NK-92 treated with Interleukin-12 subunit alpha and Interleukin-12 subunit beta, amount 100 ng/mL, for 24 hours (cell line): ENCODE data around the gene SLC4A4.
"Not testable (repeated sequence)": the region's sequence is repeated elsewhere in the genome, so short reads cannot be mapped to it uniquely, and the experiment has no call there.

Experiments
- DNase-seq: peaks from one replicate; lab custom pipeline; 2025; lab: John Stamatoyannopoulos, UW

Gene SLC4A4

DNA sequence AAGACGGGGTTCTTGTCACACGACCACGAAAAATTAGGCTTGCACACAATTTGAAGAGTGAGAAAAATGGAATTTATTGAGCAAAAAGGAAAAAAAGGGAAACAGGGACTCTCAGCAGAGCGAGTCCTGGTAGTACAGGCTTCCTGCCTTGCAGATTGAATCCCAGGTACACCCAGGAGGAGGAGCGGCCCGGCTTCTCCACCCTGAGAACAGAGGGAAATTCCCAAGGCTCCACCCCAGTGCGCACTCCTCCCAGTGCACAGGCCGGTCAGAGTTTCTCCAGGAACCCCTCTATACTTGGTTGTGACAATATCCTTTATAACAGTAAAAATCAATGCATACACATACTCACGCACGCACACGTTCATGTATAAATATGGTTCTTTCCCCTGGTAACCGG lies 22.0 kb downstream of the SLC4A4 start:
- no peak for DNase-seq

DNA sequence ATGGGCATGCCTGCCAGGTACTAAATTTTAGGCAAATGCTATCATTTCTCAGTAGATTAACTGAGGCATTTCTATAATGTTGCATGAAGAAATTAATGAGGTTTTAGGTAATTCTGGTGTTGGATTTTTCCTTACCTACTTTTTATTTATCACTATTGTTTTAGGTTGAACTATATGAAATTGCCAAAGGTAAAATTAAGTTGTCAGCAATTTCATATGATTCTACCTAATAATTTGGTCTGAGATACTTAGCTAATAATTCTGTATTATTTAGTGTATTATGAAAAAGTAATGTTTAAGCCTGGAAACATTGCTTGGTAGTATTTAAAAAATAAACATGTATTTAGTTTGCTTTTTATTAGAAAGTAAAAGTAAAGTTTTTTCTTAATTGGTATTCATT lies 22.7 kb downstream of the SLC4A4 start:
- DNase-seq = no peak

DNA sequence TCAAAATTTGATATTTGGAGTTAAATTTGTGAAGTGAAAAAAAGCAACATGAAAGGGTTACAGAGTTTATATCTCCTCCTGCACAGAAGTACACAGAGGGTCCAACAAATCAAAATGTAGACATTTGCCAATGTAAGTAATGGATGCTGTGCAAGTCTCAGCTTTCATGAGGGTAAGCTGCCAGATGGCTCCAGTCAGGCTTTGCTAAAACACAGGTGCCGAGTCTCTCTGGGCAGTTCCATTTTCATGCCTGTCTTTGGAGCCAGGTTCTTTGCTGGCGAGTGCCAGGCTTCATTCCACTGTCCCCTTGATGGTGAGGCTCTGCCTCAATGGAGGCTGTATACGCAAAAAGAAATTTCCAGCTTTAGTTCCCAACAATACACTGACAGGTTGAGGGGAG lies 27.9 kb downstream of the SLC4A4 start:
- DNase-seq = no peak

DNA sequence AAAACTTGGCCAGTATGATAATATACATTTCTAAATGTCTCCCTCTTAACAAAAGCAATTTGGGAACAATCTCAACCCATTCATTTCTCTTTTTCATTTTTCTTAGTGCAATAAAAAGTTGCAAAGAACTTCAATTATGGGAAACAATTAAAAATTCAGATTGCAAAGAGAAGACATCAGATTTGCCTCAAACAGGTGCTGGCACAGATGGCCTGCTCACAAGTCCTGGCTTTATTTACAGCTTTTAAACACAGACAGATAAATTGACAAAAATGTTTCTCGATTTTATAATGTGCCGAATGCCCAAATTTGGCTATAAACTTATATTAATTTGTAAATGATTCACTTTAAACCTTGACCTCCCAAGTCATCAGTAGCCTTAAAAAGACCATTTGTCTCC lies 28.7 kb downstream of the SLC4A4 start:
- no peak for DNase-seq

DNA sequence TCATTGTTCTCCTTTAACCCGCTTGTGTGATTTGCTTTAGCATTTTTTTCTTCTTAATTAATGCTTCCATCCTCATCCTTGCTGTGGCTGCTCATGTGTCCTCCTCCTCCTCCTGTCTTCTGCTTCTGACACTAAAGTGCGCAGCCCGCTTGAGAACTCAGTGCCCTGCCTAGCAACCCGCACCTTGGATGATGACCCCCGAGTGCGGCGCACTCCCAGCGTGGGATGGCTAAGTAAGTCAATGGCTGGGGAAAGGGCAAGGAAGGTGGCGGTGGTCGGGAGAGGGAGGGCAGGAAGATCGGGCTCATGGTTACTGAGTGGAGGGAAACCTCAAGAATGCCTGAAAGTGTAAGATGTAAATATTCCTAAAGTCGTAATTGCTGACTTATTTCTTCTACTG lies 30.1 kb downstream of the SLC4A4 start:
- DNase-seq = no peak

DNA sequence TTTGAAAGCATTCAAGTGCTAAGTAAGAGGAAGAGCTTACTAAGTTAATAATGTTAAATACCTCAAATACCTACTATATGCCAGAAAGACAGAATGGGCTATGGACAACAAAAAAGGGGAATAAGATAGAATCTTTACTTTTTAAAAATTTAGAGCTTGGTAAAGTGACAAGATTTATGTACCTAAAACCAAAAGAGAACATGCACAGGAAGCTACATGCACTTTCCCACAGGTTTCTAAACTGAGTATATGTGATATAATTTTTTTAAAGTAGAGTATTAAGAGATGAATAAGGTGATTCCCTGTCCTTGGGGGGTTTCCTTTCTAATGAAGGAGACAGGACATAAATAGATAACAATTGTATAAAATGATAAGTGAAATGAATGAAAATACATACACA lies 30.7 kb downstream of the SLC4A4 start:
- no peak for DNase-seq

DNA sequence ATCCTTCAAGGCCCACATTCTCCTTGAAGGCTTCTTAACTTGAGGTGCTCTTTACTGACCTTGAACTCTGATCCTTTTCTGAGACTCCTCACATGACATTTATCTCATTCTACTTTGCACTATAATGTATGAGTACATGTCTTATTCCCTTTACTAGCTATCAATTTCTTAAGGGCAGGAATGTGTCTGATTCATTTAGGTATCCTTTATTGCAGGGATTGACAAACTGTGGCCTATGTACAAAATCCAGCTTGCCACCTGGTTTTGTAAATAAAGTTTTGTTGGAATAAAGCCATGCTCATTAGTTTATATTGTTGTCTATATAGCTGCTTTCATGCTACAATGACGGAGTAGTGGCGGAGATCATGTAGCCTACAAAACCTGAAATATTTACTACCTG lies 36.7 kb downstream of the SLC4A4 start:
- DNase-seq = no peak

DNA sequence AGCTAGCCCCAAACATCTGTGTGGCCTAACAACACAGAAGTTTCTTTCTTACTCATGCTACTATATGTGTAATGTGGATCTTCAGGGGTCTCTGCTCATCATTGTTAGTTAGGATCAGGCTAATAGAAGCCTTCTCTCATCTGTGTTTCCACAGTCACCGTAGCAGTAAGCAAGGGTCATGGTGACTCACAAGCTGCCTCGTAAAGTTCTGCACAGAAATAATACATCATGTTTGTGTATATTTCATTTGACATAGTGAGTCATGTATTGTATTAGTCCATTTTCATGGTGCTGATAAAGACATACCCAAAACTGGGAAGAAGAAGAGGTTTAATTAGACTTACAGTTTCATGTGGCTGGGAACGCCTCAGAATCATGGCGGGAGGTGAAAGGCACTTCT lies 38.7 kb downstream of the SLC4A4 start:
- DNase-seq = no peak

DNA sequence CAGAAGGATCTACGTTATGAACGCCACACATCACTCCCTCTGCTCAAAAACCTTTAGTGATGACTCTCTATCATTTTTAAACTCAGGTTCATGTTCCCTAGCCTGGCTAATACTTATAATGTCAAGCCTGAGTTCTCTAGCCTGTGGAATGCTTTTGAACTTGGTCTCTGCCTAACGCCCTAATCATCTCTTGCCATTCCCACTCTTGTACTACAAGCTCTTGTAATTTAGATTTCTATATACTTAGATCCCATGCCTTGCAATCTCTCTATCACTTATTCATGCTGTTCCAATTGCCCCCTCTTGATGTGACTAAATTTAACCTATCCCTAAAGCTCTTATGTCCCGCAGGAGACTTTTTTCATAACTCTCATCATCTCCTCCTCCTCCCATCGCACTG lies 40.3 kb downstream of the SLC4A4 start:
- DNase-seq = no peak

DNA sequence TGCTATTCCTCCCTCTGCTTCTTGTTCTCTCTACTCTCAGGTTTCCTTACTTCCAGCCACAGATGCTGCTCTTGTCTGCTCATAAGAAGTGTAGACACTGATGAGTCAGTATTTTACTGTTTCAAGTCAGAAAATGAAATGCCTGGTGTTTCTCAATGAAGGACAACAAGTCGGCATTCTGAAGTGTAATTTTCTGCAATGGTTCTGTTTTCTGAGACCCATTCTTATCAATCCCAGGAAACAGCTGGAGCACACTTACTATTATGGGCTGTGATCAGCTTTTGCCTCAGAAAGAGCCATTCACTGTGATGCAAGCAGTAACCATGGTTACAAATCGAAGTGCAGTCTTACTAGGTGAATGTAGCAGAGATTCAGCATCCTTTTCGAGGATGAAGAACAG lies 42.0 kb downstream of the SLC4A4 start:
- no peak for DNase-seq

DNA sequence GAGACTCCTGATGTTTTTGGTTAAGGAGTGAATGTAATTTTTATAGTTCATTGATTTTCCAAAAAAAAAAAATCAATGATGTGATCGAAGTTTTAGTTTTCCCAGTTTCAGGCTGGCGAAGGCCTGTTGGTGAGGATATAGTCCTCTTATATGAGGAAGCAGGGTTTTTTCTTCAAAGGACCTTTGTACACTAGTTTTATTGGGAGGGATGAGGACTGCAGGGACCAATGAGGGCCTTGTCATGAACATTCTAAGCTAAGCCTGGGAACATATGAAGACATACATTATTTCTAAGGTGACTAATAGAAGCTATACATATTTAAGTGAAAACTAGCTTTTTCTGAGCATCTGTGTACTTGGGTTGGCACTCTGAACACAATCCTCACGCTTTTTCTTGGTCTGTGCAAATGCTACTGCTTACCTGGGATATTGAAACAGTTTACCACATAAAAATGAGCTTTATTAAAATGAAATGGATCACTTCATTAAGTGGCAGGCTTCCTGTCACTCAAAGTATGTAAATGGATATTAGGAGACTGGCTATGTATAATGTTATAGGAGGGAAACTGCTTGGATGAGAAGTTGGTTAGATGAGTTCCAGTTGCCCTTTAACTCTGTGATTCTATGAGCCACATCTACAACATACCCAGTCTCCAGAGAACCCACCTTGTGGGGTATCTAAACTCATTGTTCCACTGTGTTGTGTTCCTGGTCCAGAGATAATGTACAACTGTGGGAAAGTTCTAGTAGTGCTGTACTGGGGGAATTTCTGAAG lies 43.5 kb downstream of the SLC4A4 start:
- DNase-seq = no peak

DNA sequence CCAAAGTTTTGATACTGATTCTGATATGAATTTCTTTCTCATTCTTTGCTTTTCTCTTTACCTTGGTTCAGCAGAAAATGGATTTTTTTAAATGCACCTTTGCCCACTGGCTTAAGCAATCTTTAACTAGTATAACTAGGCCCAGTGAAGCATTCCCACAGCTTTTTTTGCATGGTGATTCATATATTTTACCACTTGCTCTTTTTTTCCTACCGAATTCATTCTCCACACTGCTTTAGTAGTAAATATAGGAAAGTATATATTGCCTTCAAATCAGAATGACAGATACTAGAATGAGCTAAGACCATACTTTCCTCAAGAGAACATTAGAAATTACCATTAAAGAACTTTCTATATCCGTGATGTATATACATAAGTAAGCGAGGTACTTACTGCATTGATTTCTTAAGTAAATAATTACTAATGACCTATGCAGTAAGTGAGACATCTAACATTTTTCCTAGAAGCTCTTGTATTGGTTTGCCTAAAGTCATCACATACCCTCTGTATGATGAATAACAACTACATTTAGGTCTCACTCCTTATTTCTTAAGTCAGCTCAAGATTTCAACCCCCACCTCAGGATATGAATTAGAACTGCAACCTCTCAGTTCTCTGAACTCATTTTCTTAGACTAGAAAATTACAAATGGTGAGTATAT lies 44.2 kb downstream of the SLC4A4 start:
- DNase-seq = no peak

DNA sequence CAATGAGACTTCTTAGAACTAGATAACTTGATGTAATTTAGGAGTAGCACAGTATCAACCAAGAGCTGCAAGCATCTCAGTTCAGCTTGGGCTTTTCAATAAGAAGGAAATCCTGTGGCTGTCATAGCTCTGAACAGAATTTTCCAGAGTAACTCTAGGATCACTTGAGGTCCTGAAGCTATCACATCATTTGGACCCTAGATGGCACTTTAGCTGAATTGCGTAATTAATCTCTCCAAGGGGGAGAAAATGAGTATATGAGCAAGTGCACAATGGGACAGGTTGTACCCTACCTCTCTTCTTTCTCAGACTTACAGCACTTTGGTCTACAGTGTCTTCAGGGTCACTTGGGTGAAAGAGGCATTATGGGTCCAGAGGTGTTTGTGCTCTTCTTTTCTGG lies 45.2 kb downstream of the SLC4A4 start:
- DNase-seq = no peak

DNA sequence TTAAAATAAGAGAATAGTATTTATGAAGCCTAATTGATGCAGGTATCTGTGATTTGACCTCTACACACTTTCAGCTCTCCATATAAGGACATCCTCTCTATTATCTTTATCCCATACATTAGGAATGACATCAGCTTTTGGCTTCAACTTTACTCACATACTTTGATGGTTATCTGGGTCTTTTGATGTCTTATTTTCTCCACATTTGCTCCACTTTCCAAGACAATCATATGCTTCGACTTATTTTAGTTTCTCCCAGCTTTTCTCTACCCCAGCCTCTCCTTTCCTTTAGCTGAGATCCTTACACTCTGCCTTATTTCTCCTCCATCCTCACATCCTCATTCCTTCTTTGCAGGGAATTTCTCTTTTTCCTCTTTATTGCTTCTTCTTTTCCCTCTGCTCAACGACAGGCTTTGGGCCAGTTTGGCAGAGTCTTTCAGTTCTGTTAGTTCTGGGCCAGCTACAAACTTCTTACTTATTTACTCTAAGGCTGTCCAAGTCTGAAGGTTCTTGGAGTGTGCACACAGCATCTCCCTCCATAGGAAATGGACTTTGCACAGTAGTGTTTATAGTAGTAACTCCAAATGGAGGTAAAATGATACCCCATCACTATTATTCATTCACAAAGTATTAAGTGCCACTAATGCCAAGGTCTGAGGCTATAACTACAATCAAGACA lies 50.5 kb downstream of the SLC4A4 start:
- no peak for DNase-seq

DNA sequence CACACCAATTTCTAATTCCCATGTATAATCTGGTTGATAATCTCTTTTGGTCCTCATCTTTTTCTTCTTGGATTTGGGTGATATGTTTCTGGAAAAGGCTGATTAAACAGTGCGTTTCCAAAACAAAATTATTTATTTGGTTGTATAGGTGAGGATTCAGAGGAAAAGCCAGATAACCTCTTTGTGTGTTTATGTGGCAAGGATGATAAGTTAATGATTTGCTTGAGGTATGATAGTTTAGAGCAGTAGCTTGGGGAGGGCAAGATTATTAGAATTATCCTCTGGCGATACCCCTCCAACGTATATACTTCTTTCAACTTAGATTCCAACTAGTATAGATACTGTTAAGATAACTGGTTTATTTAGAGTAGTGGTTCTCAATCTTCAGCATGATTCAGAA lies 53.3 kb downstream of the SLC4A4 start:
- DNase-seq = no peak

DNA sequence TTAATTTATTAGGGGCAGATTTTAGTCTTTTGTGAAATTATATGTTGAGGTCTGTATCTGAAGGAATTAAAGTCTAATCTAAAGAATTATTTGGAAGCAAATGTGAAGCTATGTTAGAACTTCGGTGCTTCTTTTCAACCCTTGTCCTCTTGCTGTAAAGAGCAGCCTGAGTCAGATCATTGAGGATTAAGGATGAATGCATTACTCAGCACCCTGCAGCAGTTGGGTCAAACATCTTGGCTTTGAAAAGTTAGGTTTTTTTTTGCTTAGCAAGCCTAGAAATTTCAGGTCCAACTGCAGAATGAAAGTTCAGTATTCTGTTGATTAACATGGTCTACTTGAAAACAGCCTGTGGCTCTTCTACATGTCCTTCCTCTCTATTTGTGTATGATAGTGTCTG lies 57.6 kb downstream of the SLC4A4 start:
- no peak for DNase-seq

DNA sequence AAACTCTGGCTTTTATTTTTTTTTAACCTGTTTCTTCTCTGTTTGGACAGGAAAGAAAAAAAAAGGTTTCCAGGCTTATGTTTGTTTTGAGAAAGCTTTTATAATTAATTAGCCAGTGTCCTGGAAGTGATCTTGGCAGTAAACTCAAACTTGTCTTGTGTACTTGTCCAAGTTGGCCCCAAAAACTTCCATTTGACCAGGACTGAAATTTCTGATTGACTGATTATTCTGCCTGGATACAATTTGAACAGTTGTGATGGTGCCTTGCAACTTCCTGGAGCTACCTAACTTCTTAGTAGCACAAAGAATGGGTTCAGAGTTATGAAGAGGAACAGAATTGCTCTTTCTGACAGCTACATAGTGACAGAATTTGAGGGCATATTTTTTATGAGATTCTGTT lies 62.0 kb downstream of the SLC4A4 start:
- no peak for DNase-seq

DNA sequence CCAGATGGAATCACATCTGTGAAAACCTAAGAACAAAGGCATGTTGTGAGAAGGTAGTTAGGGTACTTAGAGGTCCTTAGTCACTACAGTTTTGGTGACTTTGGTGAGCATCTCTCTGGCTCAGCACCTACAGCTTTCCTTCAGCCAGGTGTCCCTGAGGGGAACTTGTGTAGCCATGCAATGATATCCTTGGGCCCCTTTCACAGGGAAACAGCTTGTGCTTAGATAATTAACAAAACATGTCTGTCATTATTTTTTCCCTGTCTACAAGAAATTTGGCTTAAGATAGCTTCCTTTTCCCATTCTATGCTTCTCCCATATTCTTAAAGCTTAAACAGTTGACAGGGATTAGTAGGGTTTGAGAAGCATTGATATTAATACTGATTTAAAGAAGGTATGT lies 63.8 kb downstream of the SLC4A4 start:
- DNase-seq = no peak

DNA sequence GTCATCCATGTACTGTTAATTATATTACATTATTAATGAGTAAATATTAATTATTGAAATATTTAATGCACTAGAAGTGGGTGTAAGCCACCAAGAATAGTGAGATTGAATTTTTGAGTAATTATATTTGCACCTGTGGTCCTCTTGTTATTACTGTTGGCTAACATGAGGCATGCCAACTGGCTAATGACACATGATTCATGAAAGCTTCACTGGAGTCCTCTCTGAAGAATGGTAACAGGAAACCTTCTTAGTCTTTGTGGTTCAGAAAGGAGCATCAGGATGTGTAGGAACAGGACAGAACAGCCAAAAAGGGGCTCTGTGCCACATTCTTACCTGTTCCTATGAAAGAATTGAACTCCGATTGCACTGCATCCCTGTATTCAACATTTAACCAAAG lies 65.2 kb downstream of the SLC4A4 start:
- DNase-seq = no peak

DNA sequence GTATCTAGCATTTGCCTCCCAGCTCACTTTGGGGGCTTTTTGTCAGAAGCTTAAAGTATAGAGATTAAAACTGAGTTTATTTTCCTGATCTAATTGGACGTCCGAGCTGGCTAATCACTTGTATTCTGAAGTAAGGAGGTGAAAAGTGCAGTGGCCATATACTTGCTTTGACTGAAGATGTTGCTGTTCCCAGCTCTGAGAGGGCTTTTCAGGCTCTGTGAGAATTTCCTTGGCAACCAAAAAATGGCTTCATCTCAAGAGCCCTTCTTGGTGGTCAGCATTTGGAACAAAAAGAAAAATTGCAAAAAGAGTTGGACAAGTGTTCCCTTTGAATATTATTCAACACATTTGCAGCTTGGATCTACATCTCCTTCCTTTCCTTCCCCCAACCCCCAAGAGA lies 67.0 kb downstream of the SLC4A4 start:
- no peak for DNase-seq

DNA sequence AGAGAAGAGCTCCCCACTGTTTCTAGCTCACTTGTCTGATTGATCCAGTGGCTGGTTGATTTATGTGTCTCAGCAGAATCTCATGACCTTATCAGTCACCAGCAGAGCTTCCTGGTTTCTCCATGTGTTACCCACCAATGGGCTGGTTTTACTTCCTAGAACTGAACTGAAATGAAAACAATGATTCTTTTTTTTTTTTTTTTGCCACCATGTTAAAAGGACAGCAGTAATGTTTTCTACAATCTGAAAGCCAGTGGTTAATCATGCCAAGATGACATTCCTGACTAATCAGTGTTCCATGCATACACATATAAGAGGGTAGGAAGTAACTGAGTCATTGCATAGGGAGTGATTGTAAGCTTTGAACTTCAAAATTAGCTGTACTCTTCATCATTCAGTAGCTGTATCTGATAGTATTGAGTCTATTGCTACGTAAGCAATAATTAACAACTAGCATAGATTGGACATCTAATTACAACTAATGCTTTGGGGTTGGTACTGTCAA lies 67.7 kb downstream of the SLC4A4 start:
- no peak for DNase-seq

DNA sequence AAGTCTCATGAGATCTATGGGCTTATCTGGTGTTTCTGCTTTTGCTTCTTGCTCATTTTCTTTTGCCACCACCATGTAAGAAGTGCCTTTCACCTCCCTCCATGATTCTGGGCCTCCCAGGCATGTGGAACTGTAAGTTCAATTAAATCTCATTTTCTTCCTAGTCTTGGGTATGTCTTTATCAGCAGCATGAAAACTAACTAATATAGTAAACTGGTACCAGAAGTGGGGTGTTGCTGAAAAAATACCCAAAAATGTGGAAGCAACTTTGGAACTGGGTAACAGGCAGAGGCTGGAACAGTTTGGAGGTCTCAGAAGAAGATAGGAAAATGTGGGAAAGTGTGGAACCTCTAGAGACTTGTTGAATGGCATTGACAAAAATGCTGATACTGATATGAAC lies 70.1 kb downstream of the SLC4A4 start:
- not testable (repeated sequence) for DNase-seq

DNA sequence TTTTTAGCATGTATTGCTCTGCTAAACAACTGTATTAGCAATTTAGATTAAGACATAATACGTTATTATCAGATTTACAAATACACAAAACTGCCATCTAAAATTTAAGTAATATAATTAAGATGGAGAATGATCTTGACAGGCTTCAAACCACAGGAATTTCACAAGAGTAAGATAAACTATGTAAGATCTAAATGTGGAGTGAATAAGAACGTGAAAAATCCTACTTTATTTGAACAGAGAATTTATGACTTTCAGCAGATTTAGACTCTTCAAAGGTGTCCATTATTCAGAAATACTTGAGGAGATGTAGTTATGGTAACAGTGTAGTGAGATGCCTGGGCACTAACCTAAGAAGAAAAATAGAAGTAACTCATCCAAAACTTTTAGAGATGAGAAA lies 73.2 kb downstream of the SLC4A4 start:
- no peak for DNase-seq
